GM12878 (cell line): ENCODE results near the gene TOM1L2. TPM values are rescaled to one million over a fixed set of nuclear protein-coding genes. Genes with fewer than 3 reads are reported as not detected.

ENCODE experiments used
- ATAC-seq: fragments of 200-7000 bp; cut with Tn5 transposase; 3 replicates; pipeline ENCODE4 v1.9.1; 2020; ENCODE audit warnings: mild to moderate bottlenecking, moderate library complexity
- BruUV-seq: library from RNA; stranded (reverse); fragments of 400-500 nt; replicated peaks from 2 replicates; lab custom pipeline; 2021; lab: Mats Ljungman, UMichigan
- CTCF ChIA-PET: fragments of 300-600 bp; sonication (Branson Sonifier 250); formaldehyde crosslinking; extraction: SDS; loops from one replicate; lab custom pipeline; 2021; ENCODE audit warnings: inconsistent platforms; lab: Yijun Ruan, JAX
- POLR2A ChIA-PET: fragments of 350-600 bp; formaldehyde crosslinking; extraction: SDS; loops from one replicate; lab custom pipeline; 2021; ENCODE audit warnings: inconsistent platforms; lab: Charles Lee
- RAD21 ChIA-PET: fragments of 300-600 bp; sonication (Branson Sonifier 250); formaldehyde crosslinking; loops from one replicate; lab custom pipeline; 2023; ENCODE audit warnings: antibody characterized with exemption; ENCODE audit not compliant: unreplicated experiment; lab: Charles Lee
- SMC1A ChIA-PET: fragments of 300-600 bp; sonication (Branson Sonifier 250); formaldehyde crosslinking; loops from one replicate; lab custom pipeline; 2023; ENCODE audit not compliant: unreplicated experiment, uncharacterized antibody; lab: Charles Lee
- DNase-seq: peaks from one replicate; pipeline ENCODE4 v3.0.0-alpha.2; 2011; ENCODE audit warnings: low read depth, low spot score
- FAIRE-seq: peaks from 3 replicates; lab custom pipeline; 2011; peaks lifted over from hg19 to GRCh38; lab: Jason Lieb, UNC
- H2AFZ ChIP-seq: 2 replicates; pipeline ENCODE4 v1.6.0; 2011; ENCODE audit warnings: low read depth, low read length, control low read depth; ENCODE audit not compliant: control insufficient read depth
- H3K27ac ChIP-seq: 2 replicates; pipeline ENCODE4 v1.5.1; 2011; ENCODE audit warnings: control low read depth; ENCODE audit not compliant: control insufficient read depth, insufficient read depth
- H3K27me3 ChIP-seq, 2 experiments: replicated peaks in 1 of 2; 2 replicates each; pipeline versions ENCODE4 v1.6.0 to v1.6.1; 2011; ENCODE audit warnings: low read length in 1 of 2; ENCODE audit not compliant: control insufficient read depth in 2 of 2, insufficient read depth in 2 of 2
- H3K36me3 ChIP-seq, 2 experiments: 2 replicates each; pipeline ENCODE4 v1.5.1; 2011; ENCODE audit warnings: low read length in 1 of 2; ENCODE audit not compliant: control insufficient read depth in 2 of 2, insufficient read depth in 2 of 2
- H3K4me1 ChIP-seq: 2 replicates; pipeline ENCODE4 v1.6.1; 2011; ENCODE audit warnings: mild to moderate bottlenecking, low read length, moderate library complexity, mixed read lengths; ENCODE audit not compliant: control insufficient read depth, insufficient read depth
- H3K4me2 ChIP-seq: 2 replicates; pipeline ENCODE4 v1.6.0; 2011; ENCODE audit warnings: control low read depth; ENCODE audit not compliant: control insufficient read depth, insufficient read depth
- H3K4me3 ChIP-seq: fragments of 200-600 bp; sonication (generic); 2 replicates; pipeline ENCODE4 v1.5.1; 2016
- H3K79me2 ChIP-seq: 2 replicates; pipeline ENCODE4 v1.6.0; 2011; ENCODE audit warnings: low read length; ENCODE audit not compliant: control insufficient read depth, insufficient read depth
- H3K9ac ChIP-seq: 2 replicates; pipeline ENCODE4 v1.8.0; 2011; ENCODE audit warnings: low read length, control low read depth, mixed read lengths; ENCODE audit not compliant: control insufficient read depth, insufficient read depth
- H3K9me3 ChIP-seq: replicated peaks from 3 replicates; pipeline ENCODE4 v1.5.1; 2011; ENCODE audit warnings: mild to moderate bottlenecking, low read length; ENCODE audit not compliant: control insufficient read depth, insufficient read depth
- H4K20me1 ChIP-seq: 2 replicates; pipeline ENCODE4 v1.6.0; 2011; ENCODE audit not compliant: control insufficient read depth, insufficient read depth
- BCLAF1 ChIP-seq: fragments of 450-650 bp; IDR thresholded peaks from 2 replicates; pipeline ENCODE4 v1.6.1; 2017; ENCODE audit warnings: antibody characterized with exemption, mild to moderate bottlenecking, moderate library complexity
- IKZF2 ChIP-seq, 2 experiments: fragments of 450-650 bp; IDR thresholded peaks; 2 replicates each; pipeline ENCODE4 v1.6.1; 2017; ENCODE audit warnings: mild to moderate bottlenecking in 2 of 2, moderate library complexity in 2 of 2
- MYB ChIP-seq: fragments of 150-350 bp; IDR thresholded peaks from 2 replicates; pipeline ENCODE4 v1.6.1; 2014; ENCODE audit warnings: mild to moderate bottlenecking, low read depth, low read length, borderline replicate concordance
- YY1 ChIP-seq: IDR thresholded peaks from 2 replicates; pipeline ENCODE4 v1.6.1; 2011; ENCODE audit warnings: low read depth, mild to moderate bottlenecking, low read length
- ZBTB11 ChIP-seq: fragments of 450-650 bp; formaldehyde crosslinking; IDR thresholded peaks from 2 replicates; pipeline ENCODE4 v1.5.0; 2022; ENCODE audit warnings: mild to moderate bottlenecking, missing genetic modification characterization
- WGBS: methylation state at CpG from one replicate; pipeline ENCODE4 v1.1.6; 2016; ENCODE audit warnings: low lambda C conversion rate; ENCODE audit not compliant: insufficient replicate concordance, insufficient coverage; ENCODE audit errors: missing lambda C conversion rate; 5-methylcytosine and 5-hydroxymethylcytosine counted together
- in situ Hi-C: fragments of 300-500 bp; cut with MboI; formaldehyde crosslinking; loops from 9 replicates; pipeline ENCODE4 v1.14.3; 2018; ENCODE audit warnings: mixed read lengths
- intact Hi-C: fragments of 100-400 bp; cut with micrococcal nuclease; formaldehyde crosslinking; loops from one replicate; pipeline ENCODE4 v1.14.2; 2022; ENCODE audit not compliant: unreplicated experiment
- polyA plus RNA-seq, 11 experiments: library from polyadenylated mRNA; depleted of rRNA in 4 of 11; unstranded in 6 of 11; stranded (reverse) in 5 of 11; fragments of >200 nt; fragmentation: Nextera tagmentation in 4 of 11; fragmentation: Illumina TruSeq in 1 of 11; extraction: Ambion mirVana in 4 of 11; extraction: Trizol in 1 of 11; gene quantifications; 1 replicate in 1 of 11; 2 replicates in 10 of 11; pipeline versions ENCODE4 v1.2.1 to v1.2.3, GENCODE V29; 2011 to 2016; ENCODE audit warnings: inconsistent platforms in 2 of 11, missing spikeins in 2 of 11, low read depth in 1 of 11
- total RNA-seq, 4 experiments: library from RNA; depleted of rRNA in 3 of 4; stranded (reverse); fragments of >200 nt in 3 of 4; fragmentation: Illumina TruSeq in 1 of 4; extraction: Trizol in 1 of 4; gene quantifications; 2 replicates each; pipeline versions ENCODE4 v1.2.1 to v1.2.3, GENCODE V29; 2013 to 2021

TOM1L2 gene
- total and polyA plus RNA-seq, 10 of the 15 experiments (the other 5 are each of a cell fraction or from before 2014, with no cell fraction given) = 0.19 to 19.2 (median 8.1) TPM

DNA sequence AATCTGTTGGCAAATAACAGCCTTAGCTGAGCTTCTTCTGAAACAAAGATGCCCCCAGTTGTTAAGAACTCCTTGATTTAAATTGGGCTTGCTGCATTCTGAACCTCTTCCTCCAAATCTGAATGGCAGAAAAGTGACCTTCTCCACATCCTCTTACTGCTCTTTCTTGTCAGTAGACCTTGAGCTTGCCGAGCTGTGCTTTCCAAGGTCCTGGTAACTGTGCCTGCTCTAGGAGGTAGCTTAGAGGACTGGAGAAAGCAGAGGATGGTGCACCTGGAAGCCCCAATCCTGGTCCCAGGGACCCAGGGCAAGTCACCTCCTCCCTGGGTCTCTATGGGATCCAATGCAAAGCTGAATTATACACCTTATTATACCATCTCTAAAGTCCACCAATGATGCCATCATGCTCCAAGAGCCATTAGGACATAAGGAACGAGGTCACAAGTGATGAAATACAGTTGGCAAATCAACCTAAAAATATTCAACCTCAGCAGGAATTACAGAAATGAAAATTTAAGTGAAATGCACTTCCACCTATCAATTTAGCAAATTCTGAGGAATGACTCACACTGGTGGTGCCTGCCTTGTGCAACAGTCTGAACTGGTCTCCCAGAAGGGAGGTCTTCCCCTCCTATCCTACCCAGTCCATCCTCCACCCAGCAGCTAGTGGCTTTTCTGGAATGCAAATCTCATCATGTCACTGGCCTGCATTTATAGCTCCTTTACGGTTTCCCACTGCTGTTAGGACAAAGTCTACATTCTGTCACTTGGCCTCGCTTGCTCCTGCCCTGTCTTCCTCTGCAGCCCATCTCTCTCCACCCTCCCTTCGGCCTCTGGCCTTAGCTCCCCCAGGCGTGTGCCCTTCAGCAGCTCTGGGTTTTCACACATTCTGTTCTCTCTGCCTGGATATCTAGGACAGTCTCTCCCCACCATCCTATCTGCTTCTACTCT lies 36.6 kb downstream of the TOM1L2 start:
- TF ChIP-seq YY1 (no peak), BCLAF1 (no peak), MYB (no peak), IKZF2 (IDR thresholded peaks at IDR 0.05) (no peak), ZBTB11 (CRISPR knock-in tag) (no peak)
- H3K4me1 ChIP-seq = peaks cover 7% of the 10 kb centered on the region; the same call in 1 of the 2 replicates
- no peak overlapping the region for H2AFZ ChIP-seq
- ChIA-PET POLR2A (interaction anchor here (1.2 to 1.5 kb wide), 3 partner anchors 9 to 22 kb away, joined by 3 to 6 read pairs (median 4); no protein-coding TSS in a partner anchor), RAD21 (interaction anchor here (0.6 kb wide), 1 partner anchor 293 kb away, joined by 3 read pairs; no protein-coding TSS in a partner anchor), SMC1A (interaction anchor here (0.9 to 2.8 kb wide), 6 partner anchors 8 to 49 kb away, joined by 3 to 10 read pairs (median 4); no protein-coding TSS in a partner anchor), CTCF (interaction anchor here (0.8 to 2.6 kb wide), 8 partner anchors 9 to 98 kb away, joined by 3 to 14 read pairs (median 4); no protein-coding TSS in a partner anchor)
- WGBS = 77% methylated on average over 6 of the region's 6 CpGs
- H3K4me3 ChIP-seq = no peak overlapping the region
- H3K79me2 ChIP-seq = no peaks in the 10 kb centered on the region
- H3K9me3 ChIP-seq = no peaks in the 10 kb centered on the region
- H3K9ac ChIP-seq = no peak overlapping the region
- BruUV-seq = no TSS peak
- no peaks in the 10 kb centered on the region for H3K36me3 ChIP-seq
- no peak overlapping the region for H3K4me2 ChIP-seq
- ATAC-seq (no peak), DNase-seq (no peak), FAIRE-seq (no peak)
- in situ Hi-C loops = no loop called here
- intact Hi-C loops = no loop called here
- H4K20me1 ChIP-seq = no peaks in the 10 kb centered on the region; the same call in 1 of the 2 replicates
- no peaks in the 10 kb centered on the region for H3K27me3 ChIP-seq
- no peak overlapping the region for H3K27ac ChIP-seq
